ENCODE measurements around the gene CELA3B. TPM values are rescaled to one million over a fixed set of nuclear protein-coding genes. Genes with fewer than 3 reads are reported as not detected.
"Not testable (repeated sequence)": the region's sequence is repeated elsewhere in the genome, so short reads cannot be mapped to it uniquely, and the experiment has no call there.

Gene CELA3B
- not detected for total RNA-seq

- DNase-seq: not testable (repeated sequence)
Observed at GRCh38 chr1:21976703-21977239, at the start of gene CELA3B. Gene CELA3B, plus strand, starts transcription at chr1:21977022. Its CDS starts 18 bp downstream, at chr1:21977040.

- DNase-seq: no peak
Observed at GRCh38 chr1:21927533-21928237, 49.1 kb upstream of the CELA3B start.

- no peak for DNase-seq
Observed at GRCh38 chr1:21930080-21930571, 46.7 kb upstream of the CELA3B start.

- DNase-seq: no peak
Observed at GRCh38 chr1:21930629-21931170, 46.1 kb upstream of the CELA3B start.

- DNase-seq: no peak
Observed at GRCh38 chr1:21931171-21932093, 45.4 kb upstream of the CELA3B start.

- DNase-seq: no peak
Observed at GRCh38 chr1:21932127-21932526, 44.7 kb upstream of the CELA3B start.

- no peak for DNase-seq
Observed at GRCh38 chr1:21933397-21934248, 43.2 kb upstream of the CELA3B start.

GRCh38 chr1:21935393-21935804 lies 41.4 kb upstream of the CELA3B start:
- no peak for DNase-seq

GRCh38 chr1:21935891-21936365 lies 40.9 kb upstream of the CELA3B start:
- DNase-seq: no peak

- DNase-seq: no peak
Observed at GRCh38 chr1:21936366-21937031, 40.3 kb upstream of the CELA3B start.

GRCh38 chr1:21937034-21937371 lies 39.8 kb upstream of the CELA3B start, which contains the start of gene HSPG2:
Gene HSPG2, minus strand, starts transcription at chr1:21937310. Its CDS starts 93 bp downstream, at chr1:21937217.
- DNase-seq: no peak

GRCh38 chr1:21937372-21938121 lies 39.3 kb upstream of the CELA3B start:
- DNase-seq: peak; percentile 78

GRCh38 chr1:21938732-21939538 lies 37.9 kb upstream of the CELA3B start:
- DNase-seq: no peak

- peak; percentile 55 for DNase-seq
Observed at GRCh38 chr1:21939650-21940374, 37.0 kb upstream of the CELA3B start.

GRCh38 chr1:21940492-21940891 lies 36.3 kb upstream of the CELA3B start:
- no peak for DNase-seq

- no peak for DNase-seq
Observed at GRCh38 chr1:21941370-21941769, 35.5 kb upstream of the CELA3B start.

GRCh38 chr1:21942464-21942863 lies 34.4 kb upstream of the CELA3B start:
- no peak for DNase-seq

- peak; percentile 12 for DNase-seq
Observed at GRCh38 chr1:21942959-21943640, 33.7 kb upstream of the CELA3B start.
